ENCODE results near the gene CTNND2. TPM values are rescaled to one million over a fixed set of nuclear protein-coding genes. Genes with fewer than 3 reads are reported as not detected.

The CTNND2 gene
- total and polyA plus RNA-seq, 4 donors: 0.05 to 0.50 (median 0.27) TPM

GRCh38 chr5:11853796-11854195, 50.5 kb downstream of the CTNND2 start (continued):
- no peak for TF ChIP-seq RXRA (IDR thresholded peaks at IDR 0.05)
- TF ChIP-seq HNF4G (IDR thresholded peaks at IDR 0.05): no peak
- TF ChIP-seq ATF3 (IDR thresholded peaks at IDR 0.05): no peak
- TF ChIP-seq NR2F2 (IDR thresholded peaks at IDR 0.05): no peak
- TF ChIP-seq FOXA1 (IDR thresholded peaks at IDR 0.05): no peak
- TF ChIP-seq JUND (IDR thresholded peaks at IDR 0.05): no peak
- TF ChIP-seq, protein P1, sequence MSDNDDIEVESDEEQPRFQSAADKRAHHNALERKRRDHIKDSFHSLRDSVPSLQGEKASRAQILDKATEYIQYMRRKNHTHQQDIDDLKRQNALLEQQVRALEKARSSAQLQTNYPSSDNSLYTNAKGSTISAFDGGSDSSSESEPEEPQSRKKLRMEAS (IDR thresholded peaks at IDR 0.05): no peak
- TF ChIP-seq RAD21 (IDR thresholded peaks at IDR 0.05): no peak

GRCh38 chr5:11853140-11853539, 51.1 kb downstream of the CTNND2 start:
- H3K4me3 ChIP-seq (ENCODE audit: low read depth in 1 of 3, low read length in 3 of 3): no peak overlapping the region
- TF ChIP-seq, protein P2, sequence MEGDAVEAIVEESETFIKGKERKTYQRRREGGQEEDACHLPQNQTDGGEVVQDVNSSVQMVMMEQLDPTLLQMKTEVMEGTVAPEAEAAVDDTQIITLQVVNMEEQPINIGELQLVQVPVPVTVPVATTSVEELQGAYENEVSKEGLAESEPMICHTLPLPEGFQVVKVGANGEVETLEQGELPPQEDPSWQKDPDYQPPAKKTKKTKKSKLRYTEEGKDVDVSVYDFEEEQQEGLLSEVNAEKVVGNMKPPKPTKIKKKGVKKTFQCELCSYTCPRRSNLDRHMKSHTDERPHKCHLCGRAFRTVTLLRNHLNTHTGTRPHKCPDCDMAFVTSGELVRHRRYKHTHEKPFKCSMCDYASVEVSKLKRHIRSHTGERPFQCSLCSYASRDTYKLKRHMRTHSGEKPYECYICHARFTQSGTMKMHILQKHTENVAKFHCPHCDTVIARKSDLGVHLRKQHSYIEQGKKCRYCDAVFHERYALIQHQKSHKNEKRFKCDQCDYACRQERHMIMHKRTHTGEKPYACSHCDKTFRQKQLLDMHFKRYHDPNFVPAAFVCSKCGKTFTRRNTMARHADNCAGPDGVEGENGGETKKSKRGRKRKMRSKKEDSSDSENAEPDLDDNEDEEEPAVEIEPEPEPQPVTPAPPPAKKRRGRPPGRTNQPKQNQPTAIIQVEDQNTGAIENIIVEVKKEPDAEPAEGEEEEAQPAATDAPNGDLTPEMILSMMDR (IDR thresholded peaks at IDR 0.05; ENCODE audit: low read depth, low read length, missing input control): no peak
- no peak for TF ChIP-seq RXRA (IDR thresholded peaks at IDR 0.05)
- no peak for TF ChIP-seq JUND (IDR thresholded peaks at IDR 0.05)
- TF ChIP-seq ATF3 (IDR thresholded peaks at IDR 0.05): no peak
- TF ChIP-seq GABPA (IDR thresholded peaks at IDR 0.05 in 1 of 2, conservative IDR thresholded peaks at IDR 0.05 in 1 of 2): no peak
- TF ChIP-seq FOXA1 (IDR thresholded peaks at IDR 0.05): no peak
- TF ChIP-seq, protein P3, sequence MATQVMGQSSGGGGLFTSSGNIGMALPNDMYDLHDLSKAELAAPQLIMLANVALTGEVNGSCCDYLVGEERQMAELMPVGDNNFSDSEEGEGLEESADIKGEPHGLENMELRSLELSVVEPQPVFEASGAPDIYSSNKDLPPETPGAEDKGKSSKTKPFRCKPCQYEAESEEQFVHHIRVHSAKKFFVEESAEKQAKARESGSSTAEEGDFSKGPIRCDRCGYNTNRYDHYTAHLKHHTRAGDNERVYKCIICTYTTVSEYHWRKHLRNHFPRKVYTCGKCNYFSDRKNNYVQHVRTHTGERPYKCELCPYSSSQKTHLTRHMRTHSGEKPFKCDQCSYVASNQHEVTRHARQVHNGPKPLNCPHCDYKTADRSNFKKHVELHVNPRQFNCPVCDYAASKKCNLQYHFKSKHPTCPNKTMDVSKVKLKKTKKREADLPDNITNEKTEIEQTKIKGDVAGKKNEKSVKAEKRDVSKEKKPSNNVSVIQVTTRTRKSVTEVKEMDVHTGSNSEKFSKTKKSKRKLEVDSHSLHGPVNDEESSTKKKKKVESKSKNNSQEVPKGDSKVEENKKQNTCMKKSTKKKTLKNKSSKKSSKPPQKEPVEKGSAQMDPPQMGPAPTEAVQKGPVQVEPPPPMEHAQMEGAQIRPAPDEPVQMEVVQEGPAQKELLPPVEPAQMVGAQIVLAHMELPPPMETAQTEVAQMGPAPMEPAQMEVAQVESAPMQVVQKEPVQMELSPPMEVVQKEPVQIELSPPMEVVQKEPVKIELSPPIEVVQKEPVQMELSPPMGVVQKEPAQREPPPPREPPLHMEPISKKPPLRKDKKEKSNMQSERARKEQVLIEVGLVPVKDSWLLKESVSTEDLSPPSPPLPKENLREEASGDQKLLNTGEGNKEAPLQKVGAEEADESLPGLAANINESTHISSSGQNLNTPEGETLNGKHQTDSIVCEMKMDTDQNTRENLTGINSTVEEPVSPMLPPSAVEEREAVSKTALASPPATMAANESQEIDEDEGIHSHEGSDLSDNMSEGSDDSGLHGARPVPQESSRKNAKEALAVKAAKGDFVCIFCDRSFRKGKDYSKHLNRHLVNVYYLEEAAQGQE (IDR thresholded peaks at IDR 0.05): no peak
- TF ChIP-seq EGR1 (IDR thresholded peaks at IDR 0.05; ENCODE audit: low read depth in 2 of 2): no peak
- TF ChIP-seq TAF1 (conservative IDR thresholded peaks at IDR 0.05): no peak
- TF ChIP-seq NR2F2 (IDR thresholded peaks at IDR 0.05): no peak
- no peak for TF ChIP-seq ZBTB33 (IDR thresholded peaks at IDR 0.05)
- TF ChIP-seq RAD21 (IDR thresholded peaks at IDR 0.05): no peak
- no peaks in the 10 kb centered on the region for H3K27me3 ChIP-seq (ENCODE audit: control insufficient read depth in 4 of 4, insufficient read depth in 4 of 4, low read length in 3 of 4)
- no peak overlapping the region for H3K9ac ChIP-seq (ENCODE audit: low read depth in 1 of 2, low read length in 2 of 2)
- no peak overlapping the region for H3K27ac ChIP-seq (ENCODE audit: low read depth in 1 of 2, low read length in 2 of 2)
- H3K36me3 ChIP-seq (ENCODE audit: control insufficient read depth in 4 of 4, insufficient read depth in 3 of 4, low read depth in 1 of 4, low read length in 3 of 4): no peaks in the 10 kb centered on the region
- no peak for DNase-seq (ENCODE audit: low spot score)
- no peaks in the 10 kb centered on the region for H3K9me3 ChIP-seq (ENCODE audit: control insufficient read depth in 4 of 4, low read length in 3 of 4)
- no peaks in the 10 kb centered on the region for H3K4me1 ChIP-seq (ENCODE audit: control insufficient read depth in 4 of 4, insufficient read depth in 4 of 4, low read length in 3 of 4)
